ENCODE measurements around the gene KIRREL2.

KIRREL2 gene

GRCh38 chr19:35882114-35882832 is 25.6 kb downstream of the KIRREL2 start (continued):
- peak; percentile 74; the same call in 1 of the 2 replicates for TF ChIP-seq ZBTB44 (tag by site-specific recombination; IDR thresholded peaks at IDR 0.05)
- TF ChIP-seq ZSCAN16 (tag by site-specific recombination; IDR thresholded peaks at IDR 0.05): peak; percentile 53; the same call in 1 of the 2 replicates
- TF ChIP-seq ZNF19 (tag by site-specific recombination; IDR thresholded peaks at IDR 0.05; ENCODE audit: low read depth): peak; percentile 99
- TF ChIP-seq ZNF692 (tag by site-specific recombination; IDR thresholded peaks at IDR 0.05): peak; percentile 83
- TF ChIP-seq, protein P1, sequence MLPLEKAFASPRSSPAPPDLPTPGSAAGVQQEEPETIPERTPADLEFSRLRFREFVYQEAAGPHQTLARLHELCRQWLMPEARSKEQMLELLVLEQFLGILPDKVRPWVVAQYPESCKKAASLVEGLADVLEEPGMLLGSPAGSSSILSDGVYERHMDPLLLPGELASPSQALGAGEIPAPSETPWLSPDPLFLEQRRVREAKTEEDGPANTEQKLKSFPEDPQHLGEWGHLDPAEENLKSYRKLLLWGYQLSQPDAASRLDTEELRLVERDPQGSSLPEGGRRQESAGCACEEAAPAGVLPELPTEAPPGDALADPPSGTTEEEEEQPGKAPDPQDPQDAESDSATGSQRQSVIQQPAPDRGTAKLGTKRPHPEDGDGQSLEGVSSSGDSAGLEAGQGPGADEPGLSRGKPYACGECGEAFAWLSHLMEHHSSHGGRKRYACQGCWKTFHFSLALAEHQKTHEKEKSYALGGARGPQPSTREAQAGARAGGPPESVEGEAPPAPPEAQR (tag by site-specific recombination; IDR thresholded peaks at IDR 0.05): no peak
- peak; percentile 99 for TF ChIP-seq ZNF514 (tag by site-specific recombination; IDR thresholded peaks at IDR 0.05)
- TF ChIP-seq REPIN1 (tag by site-specific recombination; IDR thresholded peaks at IDR 0.05; ENCODE audit: low read depth): peak; percentile 96; the same call in 1 of the 2 replicates
- no peak for TF ChIP-seq ZNF747 (tag by site-specific recombination; IDR thresholded peaks at IDR 0.05)

DNA sequence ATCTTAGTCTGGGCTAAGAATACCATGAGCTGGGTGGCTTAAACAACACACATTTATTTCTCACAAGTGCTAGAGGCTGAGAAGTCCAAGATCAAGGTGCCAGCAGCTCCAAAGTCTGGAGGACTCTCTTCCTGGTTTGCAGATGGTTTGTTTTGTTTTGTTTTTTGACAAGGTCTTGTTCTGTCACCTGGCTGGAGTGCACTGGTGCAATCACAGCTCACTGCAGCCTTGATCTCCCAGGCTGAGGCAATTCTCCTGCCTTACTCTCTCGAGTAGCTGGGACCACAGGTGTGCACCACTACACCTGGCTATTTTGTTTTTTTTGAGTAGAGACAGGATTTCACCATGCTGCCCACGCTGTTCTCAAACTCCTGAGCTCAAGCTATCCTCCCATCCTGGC is 27.2 kb downstream of the KIRREL2 start:
- Histone ChIP-seq H3K36me3 (ENCODE audit: control insufficient read depth in 2 of 2, insufficient read depth in 1 of 2, low read length in 2 of 2) (peaks cover 18 to 19% of the 10 kb centered on the region in 2 experiments), H3K9me3 (ENCODE audit: control insufficient read depth, insufficient read depth, low read depth, low read length) (no peaks in the 10 kb centered on the region; the same call in 1 of the 2 replicates), H3K27ac (ENCODE audit: extremely low read depth, low read depth, low read length) (no peak overlapping the region; the same call in 1 of the 2 replicates), H3K4me1 (ENCODE audit: control insufficient read depth, insufficient read depth, low read length) (peaks cover 7% of the 10 kb centered on the region), H3K4me3 (ENCODE audit: low read depth, low read length) (no peak overlapping the region)
- ChIA-PET CTCF (interaction anchor here (0.5 to 8.8 kb wide), 14 partner anchors 9 to 1172 kb away, joined by 3 to 185 read pairs (median 4); no protein-coding TSS in a partner anchor), POLR2A (interaction anchor here (0.7 to 4.4 kb wide), 7 partner anchors 9 to 528 kb away, joined by 3 to 23 read pairs (median 6); partner anchors contain the start of genes APLP1 and NFKBID)
- TF ChIP-seq ZEB2 (tag by site-specific recombination; IDR thresholded peaks at IDR 0.05) (peak; percentile 48; the same call in 1 of the 2 replicates), ZNF707 (tag by site-specific recombination; IDR thresholded peaks at IDR 0.05) (no peak)

DNA sequence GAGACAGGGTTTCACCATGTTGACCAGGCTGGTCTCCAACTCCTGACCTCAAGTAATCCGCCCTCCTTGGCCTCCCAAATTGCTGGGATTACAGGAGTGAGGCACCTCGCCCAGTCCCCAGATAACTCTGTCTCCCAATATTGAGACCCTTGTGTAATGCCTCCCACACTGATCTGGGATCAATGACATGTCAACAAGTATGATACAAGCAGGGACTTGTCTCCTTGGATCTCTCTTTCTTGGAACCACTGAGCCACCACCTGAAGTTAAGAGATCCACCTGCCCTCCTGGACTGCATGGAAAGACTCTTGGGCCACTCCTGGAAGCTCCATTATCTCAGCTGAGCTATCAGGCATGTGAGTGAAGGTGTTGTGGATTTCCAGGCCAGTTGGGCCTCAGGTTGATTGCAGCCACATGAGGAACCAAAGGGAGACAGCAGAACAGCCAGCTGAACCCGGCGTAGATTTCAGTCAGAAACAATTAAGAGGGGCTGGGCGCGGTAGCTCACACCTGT is 28.6 kb downstream of the KIRREL2 start:
- Histone ChIP-seq H3K4me1 (ENCODE audit: control insufficient read depth, insufficient read depth, low read length) (no peaks in the 10 kb centered on the region), H3K4me3 (ENCODE audit: low read depth, low read length) (no peak overlapping the region), H3K36me3 (ENCODE audit: control insufficient read depth in 2 of 2, insufficient read depth in 1 of 2, low read length in 2 of 2) (peaks cover 28 to 33% of the 10 kb centered on the region in 2 experiments), H3K27ac (ENCODE audit: extremely low read depth, low read depth, low read length) (no peak overlapping the region), H3K9me3 (ENCODE audit: control insufficient read depth, insufficient read depth, low read depth, low read length) (no peaks in the 10 kb centered on the region; the same call in 1 of the 2 replicates)
- ChIA-PET CTCF (interaction anchor here (0.6 to 8.8 kb wide), 4 partner anchors 9 to 143 kb away, joined by 3 to 185 read pairs (median 4); partner anchors contain the start of gene IGFLR1), POLR2A (interaction anchor here (0.6 to 4.4 kb wide), 3 partner anchors 16 to 123 kb away, joined by 3 to 23 read pairs (median 4); no protein-coding TSS in a partner anchor)
- TF ChIP-seq HOXD13 (CRISPR knock-in tag; IDR thresholded peaks at IDR 0.05; ENCODE audit: borderline replicate concordance) (no peak), ZNF292 (tag by site-specific recombination; IDR thresholded peaks at IDR 0.05; ENCODE audit: borderline replicate concordance, low read depth) (no peak), ZIC2 (tag by site-specific recombination; IDR thresholded peaks at IDR 0.05) (no peak), CTCF (tag by site-specific recombination; IDR thresholded peaks at IDR 0.05) (no peak)

All from HEK293 (cell line).